A549 treated with ZK216348 at 1 μM for 4 hours (cell line): ENCODE measurements around the gene ZNF460. TPM values are rescaled to one million over a fixed set of nuclear protein-coding genes. Genes with fewer than 3 reads are reported as not detected.

Source experiments
- total RNA-seq: library from RNA; stranded (reverse); fragments of 200-300 nt; extraction: Qiagen RNA extraction; gene quantifications from 5 replicates; pipeline ENCODE4 v1.2.3, GENCODE V29; 2022; ENCODE audit warnings: low read depth

ZNF460 gene
- 0.85 to 1.5 TPM (median 1.2 TPM) in 5 replicates for total RNA-seq

DNA sequence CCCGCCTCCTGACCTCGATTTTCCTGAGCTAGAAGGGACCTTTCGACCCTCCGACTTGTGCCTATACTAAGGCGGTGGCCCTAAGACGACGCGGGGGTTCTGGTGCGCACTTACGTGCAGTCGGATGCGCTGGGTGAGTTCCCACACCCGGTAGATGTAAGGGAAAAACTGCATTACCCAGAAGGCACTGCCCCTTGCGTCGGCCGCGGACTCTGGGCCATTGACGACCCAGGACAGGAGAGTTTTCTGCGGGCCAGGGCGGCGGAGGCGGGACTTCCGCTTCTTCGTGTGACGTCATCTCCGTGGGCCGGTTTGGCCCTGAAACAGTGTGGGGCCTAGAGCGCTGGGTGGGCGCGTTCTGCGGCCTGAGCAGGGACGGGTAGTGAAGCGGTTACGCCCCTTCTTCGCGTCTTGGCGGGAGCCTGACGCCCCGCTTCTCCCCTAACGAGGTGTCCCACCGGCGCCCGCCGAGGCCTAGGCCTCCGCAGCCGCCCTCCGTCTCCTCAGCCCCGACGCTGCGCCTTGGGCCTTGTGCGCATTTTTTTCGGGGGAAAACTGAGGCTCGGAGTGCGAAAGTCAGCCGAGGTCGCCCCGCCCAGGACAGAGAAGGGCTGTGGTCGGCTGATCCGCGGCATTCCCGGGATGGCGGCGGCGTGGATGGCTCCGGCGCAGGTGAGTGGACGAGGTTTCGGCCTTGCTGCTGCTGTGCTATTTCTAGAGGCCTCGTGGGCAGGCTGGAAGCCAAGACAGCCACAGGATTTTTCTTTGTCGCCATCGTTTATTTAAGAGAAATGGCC lies at the start of gene ZNF460:
Gene ZNF460, plus strand, starts transcription at position 321 of the 797 bp plus-strand sequence. Its CDS starts 322 bp downstream, at position 643.

DNA sequence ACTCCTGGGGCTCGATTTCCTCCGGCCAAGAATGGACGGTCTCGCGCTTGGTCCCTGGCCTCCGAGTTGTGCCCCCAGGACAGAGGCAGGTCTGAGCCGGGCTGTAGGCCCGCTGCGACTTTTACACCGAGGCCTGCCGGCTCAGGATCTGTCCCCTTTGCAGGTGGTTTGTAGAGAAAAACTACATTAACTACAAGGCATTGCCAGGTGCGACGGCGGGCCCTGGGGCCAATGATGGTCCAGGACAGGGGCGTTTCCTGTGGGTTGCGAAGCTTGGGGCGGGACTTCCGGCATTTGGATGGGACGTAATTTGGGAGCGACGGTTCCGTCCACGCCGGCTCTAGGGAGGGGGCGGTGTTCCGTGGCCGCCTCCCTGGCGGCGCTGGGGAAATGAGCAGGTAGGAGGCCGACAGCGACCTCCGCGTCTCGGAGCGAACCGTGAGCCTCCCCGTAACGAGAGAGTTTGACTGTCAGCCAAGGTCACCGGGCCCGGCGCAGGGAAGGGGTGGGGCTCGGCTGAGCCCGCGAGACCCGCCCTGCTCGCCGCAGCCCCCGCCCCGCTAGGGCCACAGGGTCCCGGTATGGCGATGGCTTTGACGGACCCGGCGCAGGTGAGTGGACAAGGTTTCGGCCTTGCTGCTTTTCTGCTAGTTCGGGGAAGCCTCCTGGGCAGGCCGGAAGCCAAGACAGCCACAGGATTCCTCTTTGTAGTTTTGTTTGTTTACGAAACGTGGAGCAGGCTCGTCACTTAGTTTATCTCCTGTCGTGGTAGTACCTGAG lies 39.8 kb upstream of the ZNF460 start, which contains the start of gene ZNF805:
Gene ZNF805, plus strand, starts transcription at position 322 of the 780 bp plus-strand sequence. Its CDS starts 260 bp downstream, at position 582.

DNA sequence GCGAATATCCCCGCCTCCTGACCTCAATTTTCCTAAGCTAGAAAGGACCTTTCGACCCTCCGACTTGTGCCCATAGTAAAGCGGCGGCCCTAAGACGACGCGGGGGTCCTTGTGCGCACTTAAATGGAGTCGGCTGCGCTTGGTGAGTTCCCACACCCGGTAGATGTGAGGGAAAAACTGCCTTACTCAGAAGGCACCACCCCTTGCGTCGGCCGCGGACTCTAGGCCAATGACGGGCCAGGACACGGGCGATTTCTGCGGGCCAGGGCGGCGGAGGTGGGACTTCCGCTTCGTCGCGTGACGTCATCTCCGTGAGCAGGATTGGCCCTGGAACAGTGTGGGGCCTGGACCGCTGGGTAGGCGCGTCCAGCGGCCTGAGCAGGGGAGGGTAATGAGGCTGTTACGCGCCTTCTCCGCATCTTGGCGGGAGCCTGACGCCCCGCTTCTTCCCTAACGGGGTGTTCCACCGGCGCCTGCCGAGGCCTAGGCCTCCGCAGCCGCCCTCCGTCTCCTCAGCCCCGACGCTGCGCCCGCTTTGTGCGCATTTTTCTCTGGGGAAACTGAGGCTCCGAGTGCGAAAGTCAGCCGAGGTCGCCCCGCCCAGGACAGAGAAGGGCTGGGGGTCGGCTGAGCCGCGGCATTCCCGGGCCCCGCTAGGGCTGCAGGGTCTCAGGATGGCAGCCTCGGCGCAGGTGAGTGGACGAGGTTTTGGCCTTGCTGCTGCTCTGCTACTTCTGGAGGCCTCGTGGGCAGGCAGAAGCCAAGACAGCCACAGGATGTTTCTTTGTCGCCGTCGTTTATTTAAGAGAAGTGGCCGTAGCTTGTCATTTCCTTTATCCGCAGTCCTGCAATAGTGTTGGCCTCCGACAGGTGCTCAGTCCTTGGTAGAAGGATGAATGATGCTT lies 40.1 kb downstream of the ZNF460 start, which contains the start of gene ZNF543:
Gene ZNF543, plus strand, starts transcription at position 293 of the 905 bp plus-strand sequence. Its CDS starts 382 bp downstream, at position 675.

Other genes with a start within 250 kb of the ZNF460 start
- not detected in 5 replicates for gene USP29, start 160.5 kb upstream of the ZNF460 start, total RNA-seq
- not detected in 5 replicates for gene ZIM3, start 135.3 kb upstream of the ZNF460 start, total RNA-seq
- gene DUXA, start 113.0 kb upstream of the ZNF460 start, total RNA-seq, result not detected in 5 replicates
- 6.3 to 10.3 TPM (median 8.6 TPM) in 5 replicates for gene ZNF264, start 89.0 kb upstream of the ZNF460 start, total RNA-seq
- 0.26 to 0.53 TPM (median 0.38 TPM) in 3 of 5 replicates, not detected in the others for gene AURKC, start 49.5 kb upstream of the ZNF460 start, total RNA-seq
- gene ZNF805, start 39.9 kb upstream of the ZNF460 start, total RNA-seq, result 1.1 to 2.6 TPM (median 2.1 TPM) in 5 replicates
- gene ZNF543, start 40.0 kb downstream of the ZNF460 start, total RNA-seq, result 1.3 to 2.1 TPM (median 1.8 TPM) in 5 replicates
- gene ZNF304, start 70.8 kb downstream of the ZNF460 start, total RNA-seq, result 1.8 to 2.3 TPM (median 2.1 TPM) in 5 replicates
- gene TRAPPC2B, start 83.1 kb downstream of the ZNF460 start, total RNA-seq, result 12.2 to 16.4 TPM (median 13.2 TPM) in 5 replicates
- gene ZNF547, start 83.1 kb downstream of the ZNF460 start, total RNA-seq, result 1.2 to 3.6 TPM (median 1.8 TPM) in 5 replicates
- 3.2 to 4.6 TPM (median 4.1 TPM) in 5 replicates for gene ZNF548, start 109.4 kb downstream of the ZNF460 start, total RNA-seq
- 4.2 to 6.4 TPM (median 4.9 TPM) in 5 replicates for gene ZNF17, start 130.7 kb downstream of the ZNF460 start, total RNA-seq
- 12.5 to 19.1 TPM (median 15.3 TPM) in 5 replicates for gene ZNF749, start 154.8 kb downstream of the ZNF460 start, total RNA-seq
- gene VN1R1, start 176.7 kb downstream of the ZNF460 start, total RNA-seq, result 0.06 TPM in 1 of 5 replicates, not detected in the others
- 0.97 to 2.1 TPM (median 1.4 TPM) in 5 replicates for gene ZNF772, start 197.1 kb downstream of the ZNF460 start, total RNA-seq
- gene ZNF419, start 207.3 kb downstream of the ZNF460 start, total RNA-seq, result 5.8 to 8.5 TPM (median 6.7 TPM) in 5 replicates
- 5.0 to 6.0 TPM (median 5.3 TPM) in 5 replicates for gene ZNF773, start 219.5 kb downstream of the ZNF460 start, total RNA-seq
- gene ZNF549, start 246.9 kb downstream of the ZNF460 start, total RNA-seq, result 1.3 to 2.0 TPM (median 1.8 TPM) in 5 replicates